GM19468 (cell line): ENCODE measurements around the gene CPTP.
"Not testable (repeated sequence)": the region's sequence is repeated elsewhere in the genome, so short reads cannot be mapped to it uniquely, and the experiment has no call there.

Experiments used
- ATAC-seq: cut with Tn5 transposase; IDR thresholded peaks from one replicate; pipeline ENCODE4 v1.9.1; 2021; ENCODE audit warnings: mild to moderate bottlenecking, moderate library complexity, moderate number of reproducible peaks; ENCODE audit not compliant: unreplicated experiment; ENCODE audit errors: extremely low read depth

CPTP gene

GRCh38 chr1:1316199-1316598 is 8.4 kb upstream of the CPTP start:
- ATAC-seq, result not testable (repeated sequence)

- no peak for ATAC-seq
These were observed 7.2 kb upstream of the CPTP start for GRCh38 chr1:1317420-1317819.

- no peak for ATAC-seq
These were observed 6.4 kb upstream of the CPTP start for GRCh38 chr1:1318131-1318652.

- no peak for ATAC-seq
These were observed 5.6 kb upstream of the CPTP start for GRCh38 chr1:1318777-1319645.

- no peak for ATAC-seq
These were observed 5.0 kb upstream of the CPTP start for GRCh38 chr1:1319646-1319941.

- ATAC-seq, result no peak
These were observed 3.7 kb upstream of the CPTP start for GRCh38 chr1:1320666-1321448.

- ATAC-seq, result no peak
These were observed 3.1 kb upstream of the CPTP start for GRCh38 chr1:1321477-1321876.

- no peak for ATAC-seq
These were observed 2.2 kb upstream of the CPTP start for GRCh38 chr1:1322418-1322817.

- no peak for ATAC-seq
These were observed 1.6 kb upstream of the CPTP start for GRCh38 chr1:1322952-1323351.

- no peak for ATAC-seq
These were observed 498 bp upstream of the CPTP start for GRCh38 chr1:1324084-1324523.

GRCh38 chr1:1325288-1326074 is 879 bp downstream of the CPTP start:
- no peak for ATAC-seq

GRCh38 chr1:1326075-1326605 is 1.5 kb downstream of the CPTP start:
- ATAC-seq, result no peak

- ATAC-seq, result no peak
These were observed 2.7 kb downstream of the CPTP start for GRCh38 chr1:1327291-1327690.

- no peak for ATAC-seq
These were observed 3.7 kb downstream of the CPTP start for GRCh38 chr1:1328254-1328653.

- ATAC-seq, result no peak
These were observed 5.0 kb downstream of the CPTP start for GRCh38 chr1:1329304-1330210.

GRCh38 chr1:1330366-1331067 is 5.9 kb downstream of the CPTP start:
- no peak for ATAC-seq

GRCh38 chr1:1331068-1331965 is 6.7 kb downstream of the CPTP start, which contains the start of gene TAS1R3:
TSS of gene TAS1R3 (plus strand) at chr1:1331280. CDS start at chr1:1331346, 66 bp downstream.
- no peak for ATAC-seq
